Activated naive CD4-positive, alpha-beta T cell treated with Interleukin-2 at 50 U/mL for 16 hours (primary cell): ENCODE measurements around the gene PHF11.

Experiments
- DNase-seq: peaks from one replicate; pipeline ENCODE4 v3.0.0-alpha.2; 2020

Gene PHF11

DNA sequence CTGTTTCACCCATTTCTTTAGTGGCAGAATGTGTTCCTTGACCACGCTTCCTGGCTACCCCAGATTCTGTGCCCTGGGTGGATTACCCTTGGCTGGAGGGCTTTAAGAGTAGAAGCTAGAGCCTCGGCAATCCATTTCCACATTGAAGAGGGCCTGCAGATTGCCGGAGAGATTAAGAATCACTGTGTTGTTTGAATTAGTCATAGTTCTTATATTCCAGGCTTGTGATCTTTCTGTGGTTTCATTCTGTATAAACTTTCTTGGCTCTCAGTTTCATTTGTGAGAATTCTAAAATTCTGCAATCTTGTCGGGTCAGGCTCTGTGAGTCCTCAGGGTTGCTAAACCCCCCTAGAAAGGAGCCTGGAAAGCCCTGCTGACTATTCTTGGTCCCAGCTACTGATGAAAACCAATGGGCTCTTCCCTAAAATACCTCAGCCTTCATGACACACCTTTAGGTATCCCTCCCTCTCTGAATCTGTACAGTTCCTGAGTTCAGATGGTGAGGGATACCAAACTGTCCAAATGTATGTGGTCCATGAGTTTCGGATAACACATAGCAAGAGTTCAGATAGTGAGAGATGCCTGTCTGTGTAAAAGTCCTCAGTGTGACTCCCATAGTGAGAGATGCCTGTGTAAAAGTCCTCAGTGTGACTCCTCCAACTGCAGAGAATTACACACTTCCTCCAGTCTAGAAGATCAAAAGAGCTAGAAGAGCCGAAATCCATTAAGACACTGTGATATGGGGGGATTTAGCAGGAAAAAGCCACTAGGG is 4.3 kb downstream of the PHF11 start:
- peak; percentile 17 for DNase-seq

DNA sequence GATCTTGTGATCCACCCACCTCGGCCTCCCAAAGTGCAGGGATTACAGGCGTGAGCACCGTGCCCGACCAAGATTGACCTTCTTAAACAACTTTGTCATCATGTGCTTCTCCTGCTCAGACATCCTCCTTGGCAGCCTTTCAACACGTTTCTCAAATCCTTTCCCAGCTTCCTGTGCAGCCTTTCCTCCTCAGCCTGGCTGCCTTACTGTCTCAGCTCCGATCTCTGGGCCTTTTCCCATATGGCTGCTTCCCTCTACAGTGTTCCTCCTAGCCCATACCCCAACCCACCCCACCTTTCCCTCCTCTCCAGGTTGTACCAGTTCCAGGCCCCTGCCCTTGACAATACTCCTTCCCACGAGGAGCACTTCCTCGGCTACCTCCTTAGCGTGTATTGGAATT is 7.2 kb downstream of the PHF11 start:
- DNase-seq: no peak

DNA sequence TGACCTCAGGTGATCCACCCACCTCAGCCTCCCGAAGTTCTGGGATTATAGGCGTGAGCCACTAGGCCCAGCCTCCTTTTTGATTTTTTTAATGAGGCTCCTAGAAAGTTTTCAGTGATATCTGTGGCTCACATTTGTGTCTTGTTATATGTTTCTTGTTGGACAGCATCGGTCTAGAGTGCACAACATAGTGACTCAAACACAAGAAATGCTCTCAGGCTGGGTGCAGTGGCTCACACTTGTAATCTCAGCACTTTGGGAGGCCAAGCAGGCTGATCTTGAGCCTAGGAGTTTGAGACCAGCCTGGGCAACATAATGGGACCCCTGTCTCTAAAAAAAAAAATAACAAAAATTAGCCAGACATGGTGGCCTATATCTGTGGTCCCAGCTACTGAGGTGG is 8.2 kb downstream of the PHF11 start:
- no peak for DNase-seq

DNA sequence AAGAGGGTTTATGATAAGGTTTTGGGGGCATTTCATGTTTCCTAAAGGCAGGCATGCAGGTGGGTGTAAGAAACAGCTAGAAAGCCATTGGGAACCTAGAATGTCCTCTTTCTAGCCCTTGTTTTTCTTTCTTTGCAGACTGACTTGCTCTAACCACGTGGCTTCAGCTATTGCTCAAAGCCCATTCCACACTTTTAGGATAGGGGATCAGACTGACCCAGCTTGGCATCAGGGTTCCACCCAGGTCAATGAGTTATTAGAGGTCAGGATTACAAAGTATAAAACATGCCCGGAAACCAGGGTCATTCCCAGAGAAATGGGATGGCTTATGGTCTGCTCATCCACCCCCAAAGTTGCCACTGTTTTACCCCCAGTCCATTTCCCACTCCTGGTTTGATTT is 16.8 kb downstream of the PHF11 start:
- DNase-seq: no peak

DNA sequence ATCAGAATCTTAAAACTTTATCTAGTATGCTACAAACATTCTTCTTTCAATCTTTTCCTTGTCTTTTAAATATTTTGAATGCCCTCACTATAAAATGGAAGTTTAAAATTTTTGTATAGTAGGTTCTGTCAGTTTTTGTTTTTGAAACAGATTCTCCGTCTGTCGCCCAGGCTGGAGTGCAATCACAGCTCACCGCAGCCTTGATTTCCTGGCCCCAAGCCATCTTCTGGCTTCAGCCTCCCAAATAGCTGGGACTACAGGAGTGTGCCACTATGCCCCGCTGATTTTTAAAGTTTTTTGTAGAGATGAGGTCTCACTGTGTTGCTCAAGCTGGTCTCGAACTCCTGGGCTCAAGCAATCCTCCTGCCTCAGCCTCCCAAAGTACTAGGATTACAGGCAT is 20.7 kb downstream of the PHF11 start:
- no peak for DNase-seq

- DNase-seq: no peak
These were observed 21.7 kb downstream of the PHF11 start for GRCh38 chr13:49517461-49517860.

- DNase-seq: no peak
These were observed 25.5 kb downstream of the PHF11 start for GRCh38 chr13:49521224-49521623.

DNA sequence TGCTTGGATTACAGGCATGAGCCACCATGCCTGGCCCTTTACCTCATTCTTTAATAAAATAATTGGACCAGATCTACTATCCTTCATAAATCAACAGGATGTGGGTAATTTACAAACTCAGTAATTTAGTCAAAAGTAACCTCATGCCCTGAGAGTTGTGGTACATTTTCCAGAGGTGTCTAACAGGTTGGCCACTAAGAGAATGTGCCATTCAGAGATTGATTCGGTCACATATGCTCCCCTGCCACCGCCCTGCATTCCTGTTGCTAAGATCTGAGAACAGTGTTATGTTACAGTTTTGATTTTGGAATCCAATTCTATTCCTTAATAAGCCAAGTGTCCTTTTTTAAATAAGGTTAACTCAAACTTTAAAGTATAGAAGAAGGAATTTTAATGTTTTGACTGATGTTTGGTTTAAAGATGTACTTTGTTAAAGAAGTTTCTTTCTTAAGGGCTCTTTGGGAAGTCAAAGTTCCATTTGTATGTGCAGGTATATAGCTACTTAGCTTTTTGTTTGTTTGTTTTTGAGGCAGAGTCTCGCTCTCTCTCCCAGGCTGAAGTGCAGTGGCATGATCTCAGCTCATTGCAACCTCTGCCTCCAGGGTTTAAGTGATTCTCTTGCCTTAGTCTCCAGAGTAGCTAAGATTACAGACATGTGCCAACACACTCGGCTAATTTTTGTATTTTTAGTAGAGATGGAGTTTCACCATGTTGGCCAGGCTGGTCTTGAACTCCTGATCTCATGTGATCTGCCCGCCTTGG is 29.2 kb downstream of the PHF11 start:
- DNase-seq: no peak

DNA sequence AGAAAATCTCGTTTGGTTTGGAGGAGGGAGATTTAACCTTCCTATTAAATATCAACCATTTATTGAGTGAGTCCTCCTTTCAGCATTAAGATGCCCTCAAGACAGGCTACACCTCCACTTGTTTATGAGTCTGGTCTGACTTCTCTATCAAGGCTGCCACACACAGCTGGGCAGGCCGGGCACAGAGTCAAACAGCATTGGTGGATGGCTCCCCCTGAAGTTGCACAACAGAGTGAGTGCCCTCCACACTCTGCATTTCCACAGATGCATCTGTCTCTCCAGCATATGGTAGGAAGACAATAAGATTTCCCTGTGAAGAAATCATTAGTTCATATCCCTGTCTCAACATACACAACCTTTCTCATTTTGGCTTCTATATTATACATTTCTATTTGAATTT is 31.4 kb downstream of the PHF11 start:
- DNase-seq: no peak

GRCh38 chr13:49528161-49528560 is 32.4 kb downstream of the PHF11 start:
- DNase-seq: no peak

DNA sequence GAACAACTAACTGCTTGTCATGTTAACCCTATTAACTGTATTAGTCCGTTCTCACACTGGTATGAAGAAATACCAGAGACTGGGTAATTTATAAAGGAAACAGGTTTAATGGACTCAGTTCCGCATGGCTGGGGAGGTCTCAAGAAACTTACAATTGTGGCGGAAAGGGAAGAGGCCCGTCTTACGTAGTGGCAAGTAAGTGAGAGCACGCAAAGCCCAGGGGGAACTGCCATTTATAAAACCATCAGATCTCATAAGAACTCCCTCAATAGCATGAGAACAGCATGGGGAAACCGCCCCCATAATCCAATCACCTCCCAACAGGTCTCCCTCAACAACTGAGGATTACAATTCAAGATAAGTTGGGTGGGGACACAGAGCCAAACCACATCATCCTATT is 34.7 kb downstream of the PHF11 start:
- no peak for DNase-seq

DNA sequence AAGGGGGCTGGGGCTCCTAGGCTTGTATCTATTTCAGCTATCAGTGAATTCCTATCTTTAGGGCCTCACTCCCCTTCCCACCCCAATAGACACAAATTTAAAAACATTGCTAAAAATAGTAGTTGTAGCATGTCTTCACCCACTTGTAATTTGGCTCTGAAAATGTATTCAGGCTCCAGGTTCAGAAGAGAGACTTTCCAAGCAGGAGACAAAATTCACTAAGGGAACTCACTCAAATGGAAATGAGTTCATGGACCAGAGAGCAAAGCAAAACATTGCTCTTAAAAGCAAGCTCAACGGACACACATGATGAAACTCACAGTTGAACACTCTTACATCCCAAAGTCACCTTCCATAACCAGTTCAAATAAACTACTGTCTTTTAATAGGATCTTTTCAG is 36.8 kb downstream of the PHF11 start:
- no peak for DNase-seq

- no peak for DNase-seq
These were observed 37.3 kb downstream of the PHF11 start for GRCh38 chr13:49533011-49533410.

GRCh38 chr13:49533591-49534269 is 38.0 kb downstream of the PHF11 start:
- no peak for DNase-seq

DNA sequence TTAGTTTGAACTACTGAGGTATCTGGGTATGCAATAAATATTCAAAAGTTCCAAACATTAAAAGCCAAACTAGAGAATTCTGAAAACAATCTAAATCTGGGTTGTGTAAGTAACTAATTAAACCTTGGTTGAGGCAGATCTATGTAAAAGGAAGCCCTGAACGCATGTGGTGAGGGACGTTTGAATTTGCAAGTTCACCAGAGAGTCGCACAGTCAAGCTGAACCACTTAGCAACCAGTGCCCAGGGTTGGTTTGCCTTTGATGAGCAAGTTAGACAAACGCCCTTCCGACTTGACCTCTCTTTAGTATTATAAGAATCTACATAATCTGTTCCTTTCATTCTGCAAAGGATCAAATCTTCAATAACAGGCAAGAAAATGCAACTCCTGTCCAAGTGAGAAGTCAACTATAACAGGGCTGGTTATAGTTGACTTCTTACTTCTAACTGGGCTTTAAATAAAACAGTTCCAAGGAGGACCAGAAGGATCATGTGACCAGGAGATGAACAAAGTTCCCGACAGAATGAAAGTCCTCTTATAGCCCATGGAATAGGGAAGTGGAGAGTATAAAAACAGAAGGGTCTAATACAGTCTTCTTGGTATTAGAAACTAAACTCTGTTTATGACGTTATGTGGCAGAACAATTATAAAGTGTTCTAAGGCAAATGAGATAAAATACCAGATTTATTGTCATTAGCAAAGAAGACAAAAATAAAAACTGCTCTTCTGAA is 40.6 kb downstream of the PHF11 start:
- DNase-seq: no peak

DNA sequence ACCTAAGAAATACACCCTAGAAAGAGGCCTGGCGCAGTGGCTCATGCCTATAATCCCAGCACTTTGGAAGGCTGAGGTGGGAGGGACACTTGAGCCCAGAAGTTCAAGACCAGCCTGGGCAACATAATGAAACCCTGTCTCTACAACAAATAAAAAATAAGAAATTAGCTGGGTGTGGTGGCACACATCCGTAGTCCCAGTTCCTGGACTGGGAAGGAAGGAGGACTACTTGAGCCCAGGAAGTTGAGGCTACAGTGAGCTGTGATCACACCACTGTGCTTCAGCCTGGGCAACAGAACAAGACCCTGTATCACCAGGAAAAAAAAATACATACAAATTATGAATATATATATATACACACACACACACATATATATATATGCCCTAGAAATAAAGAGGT is 42.7 kb downstream of the PHF11 start:
- no peak for DNase-seq

GRCh38 chr13:49539313-49539712 is 43.6 kb downstream of the PHF11 start:
- DNase-seq: no peak

DNA sequence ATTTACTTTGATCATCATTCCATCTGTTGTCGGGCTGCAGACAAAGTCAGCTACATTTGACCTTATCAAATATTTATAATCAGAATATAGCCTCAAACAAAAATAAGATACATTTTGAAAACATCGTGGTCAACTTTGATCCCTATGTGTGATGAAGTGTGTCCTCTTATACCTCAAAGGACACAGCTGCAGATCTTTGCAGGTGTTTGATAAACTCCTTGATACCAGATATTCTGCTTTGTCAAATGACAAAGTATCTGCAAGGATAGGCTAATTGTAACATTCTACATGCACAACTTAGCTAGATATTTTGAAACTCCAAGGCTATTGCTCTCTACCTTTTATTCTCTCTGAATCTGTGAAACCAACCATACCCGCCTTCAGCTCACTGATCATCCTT is 44.0 kb downstream of the PHF11 start:
- no peak for DNase-seq

- DNase-seq: no peak
These were observed 44.8 kb downstream of the PHF11 start for GRCh38 chr13:49540552-49540951.

- DNase-seq: no peak
These were observed 47.9 kb downstream of the PHF11 start for GRCh38 chr13:49543656-49544055.

DNA sequence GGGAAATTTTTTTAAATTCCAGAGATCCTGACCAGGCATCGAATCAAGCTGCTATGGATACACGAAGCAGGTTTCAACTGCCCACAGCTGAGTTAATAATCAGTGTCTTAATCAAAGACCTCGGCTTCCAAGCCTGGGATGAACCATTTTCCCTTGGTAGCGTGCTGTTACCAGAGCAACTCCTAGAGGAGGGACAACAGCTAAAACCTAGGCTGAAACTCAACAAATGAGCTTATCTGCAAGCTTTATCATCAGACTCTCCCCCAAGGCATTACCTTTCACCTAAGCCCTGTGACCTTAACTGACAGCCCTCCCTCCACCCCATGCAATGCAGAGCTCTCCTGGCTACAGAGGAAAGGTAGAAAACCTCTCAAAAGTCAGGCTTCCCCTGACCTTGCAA is 49.9 kb downstream of the PHF11 start:
- DNase-seq: no peak

GRCh38 chr13:49546561-49546960 is 50.8 kb downstream of the PHF11 start:
- no peak for DNase-seq

DNA sequence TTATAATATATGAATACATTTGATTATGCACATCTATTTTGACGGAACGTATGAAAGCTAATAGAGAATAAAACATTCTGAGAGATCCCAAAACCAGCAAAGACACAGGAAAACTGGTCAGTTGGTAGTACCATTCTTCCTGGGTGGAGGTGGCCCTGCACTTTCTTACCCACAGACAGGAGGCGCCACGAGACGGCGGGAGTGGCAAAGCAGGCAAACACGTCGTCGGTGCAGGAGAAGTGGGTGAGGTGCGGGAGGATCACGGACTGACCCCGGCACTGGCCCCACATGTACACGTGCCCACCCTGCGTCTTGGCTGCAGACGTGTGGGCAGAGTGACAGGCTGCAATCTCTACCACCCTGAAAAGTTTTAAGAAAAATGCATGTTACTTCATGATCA is 53.5 kb downstream of the PHF11 start:
- DNase-seq: no peak
